Measurements from ENCODE around the gene RUNDC3A.
"Not testable (repeated sequence)": the region's sequence is repeated elsewhere in the genome, so short reads cannot be mapped to it uniquely, and the experiment has no call there.

RUNDC3A gene

GRCh38 chr17:44327715-44328449 is 19.5 kb downstream of the RUNDC3A start:
- H3K27me3 ChIP-seq (replicated peaks; ENCODE audit: control insufficient read depth, insufficient read depth, low read length): no peaks in the 10 kb centered on the region
- no peak overlapping the region for H3K4me3 ChIP-seq (replicated peaks; ENCODE audit: low read depth, low read length)
- DNase-seq (ENCODE audit: extremely low read depth, insufficient read length): no peak
- no peaks in the 10 kb centered on the region for H3K36me3 ChIP-seq (ENCODE audit: control insufficient read depth, insufficient read depth, low read length)
- TF ChIP-seq, protein P1, sequence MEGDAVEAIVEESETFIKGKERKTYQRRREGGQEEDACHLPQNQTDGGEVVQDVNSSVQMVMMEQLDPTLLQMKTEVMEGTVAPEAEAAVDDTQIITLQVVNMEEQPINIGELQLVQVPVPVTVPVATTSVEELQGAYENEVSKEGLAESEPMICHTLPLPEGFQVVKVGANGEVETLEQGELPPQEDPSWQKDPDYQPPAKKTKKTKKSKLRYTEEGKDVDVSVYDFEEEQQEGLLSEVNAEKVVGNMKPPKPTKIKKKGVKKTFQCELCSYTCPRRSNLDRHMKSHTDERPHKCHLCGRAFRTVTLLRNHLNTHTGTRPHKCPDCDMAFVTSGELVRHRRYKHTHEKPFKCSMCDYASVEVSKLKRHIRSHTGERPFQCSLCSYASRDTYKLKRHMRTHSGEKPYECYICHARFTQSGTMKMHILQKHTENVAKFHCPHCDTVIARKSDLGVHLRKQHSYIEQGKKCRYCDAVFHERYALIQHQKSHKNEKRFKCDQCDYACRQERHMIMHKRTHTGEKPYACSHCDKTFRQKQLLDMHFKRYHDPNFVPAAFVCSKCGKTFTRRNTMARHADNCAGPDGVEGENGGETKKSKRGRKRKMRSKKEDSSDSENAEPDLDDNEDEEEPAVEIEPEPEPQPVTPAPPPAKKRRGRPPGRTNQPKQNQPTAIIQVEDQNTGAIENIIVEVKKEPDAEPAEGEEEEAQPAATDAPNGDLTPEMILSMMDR (IDR thresholded peaks at IDR 0.05; ENCODE audit: insufficient read depth, low read length, poor library complexity, severe bottlenecking): no peak

GRCh38 chr17:44329516-44329915 is 21.1 kb downstream of the RUNDC3A start:
- H3K36me3 ChIP-seq (ENCODE audit: control insufficient read depth, insufficient read depth, low read length); H3K27me3 ChIP-seq (replicated peaks; ENCODE audit: control insufficient read depth, insufficient read depth, low read length); DNase-seq (ENCODE audit: extremely low read depth, insufficient read length); H3K4me3 ChIP-seq (replicated peaks; ENCODE audit: low read depth, low read length): not testable (repeated sequence)

DNA sequence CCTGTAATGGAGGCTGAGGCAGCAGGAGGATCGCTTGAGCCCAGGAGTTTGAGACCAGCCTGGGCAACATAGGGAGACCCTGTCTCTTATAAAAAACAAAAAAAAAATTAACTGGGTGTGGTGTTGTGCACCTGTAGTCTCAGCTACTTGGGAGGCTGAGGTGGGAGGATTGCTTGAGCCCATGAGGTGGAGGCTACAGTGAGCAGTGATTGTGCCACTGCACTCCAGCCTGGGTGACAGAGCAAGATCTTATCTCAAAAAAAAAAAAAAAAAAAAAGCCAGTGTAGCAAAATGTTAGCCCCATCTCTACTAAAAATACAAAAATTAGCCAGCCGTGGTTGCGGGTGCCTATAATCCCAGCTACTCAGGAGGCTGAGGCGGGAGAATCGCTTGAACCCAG is 21.9 kb downstream of the RUNDC3A start:
- DNase-seq (ENCODE audit: extremely low read depth, insufficient read length); H3K36me3 ChIP-seq (ENCODE audit: control insufficient read depth, insufficient read depth, low read length); H3K27me3 ChIP-seq (replicated peaks; ENCODE audit: control insufficient read depth, insufficient read depth, low read length); H3K4me3 ChIP-seq (replicated peaks; ENCODE audit: low read depth, low read length): not testable (repeated sequence)

- H3K4me3 ChIP-seq (replicated peaks; ENCODE audit: low read depth, low read length): no peak overlapping the region
- DNase-seq (ENCODE audit: extremely low read depth, insufficient read length): peak; percentile 57
These were observed 22.9 kb downstream of the RUNDC3A start for GRCh38 chr17:44331249-44331760.

GRCh38 chr17:44333371-44333770 is 25.0 kb downstream of the RUNDC3A start:
- TF ChIP-seq, protein P1 (IDR thresholded peaks at IDR 0.05; ENCODE audit: insufficient read depth, low read length, poor library complexity, severe bottlenecking): no peak
- Histone ChIP-seq H3K27me3 (replicated peaks; ENCODE audit: control insufficient read depth, insufficient read depth, low read length) (no peaks in the 10 kb centered on the region), H3K36me3 (ENCODE audit: control insufficient read depth, insufficient read depth, low read length) (no peaks in the 10 kb centered on the region), H3K4me3 (replicated peaks; ENCODE audit: low read depth, low read length) (no peak overlapping the region)
- no peak for DNase-seq (ENCODE audit: extremely low read depth, insufficient read length)

More at GRCh38 chr17:44331249-44331760, 22.9 kb downstream of the RUNDC3A start:
- H3K27me3 ChIP-seq (replicated peaks; ENCODE audit: control insufficient read depth, insufficient read depth, low read length): no peaks in the 10 kb centered on the region
- H3K36me3 ChIP-seq (ENCODE audit: control insufficient read depth, insufficient read depth, low read length): no peaks in the 10 kb centered on the region
- TF ChIP-seq, protein P1 (IDR thresholded peaks at IDR 0.05; ENCODE audit: insufficient read depth, low read length, poor library complexity, severe bottlenecking): peak; percentile 76

DNA sequence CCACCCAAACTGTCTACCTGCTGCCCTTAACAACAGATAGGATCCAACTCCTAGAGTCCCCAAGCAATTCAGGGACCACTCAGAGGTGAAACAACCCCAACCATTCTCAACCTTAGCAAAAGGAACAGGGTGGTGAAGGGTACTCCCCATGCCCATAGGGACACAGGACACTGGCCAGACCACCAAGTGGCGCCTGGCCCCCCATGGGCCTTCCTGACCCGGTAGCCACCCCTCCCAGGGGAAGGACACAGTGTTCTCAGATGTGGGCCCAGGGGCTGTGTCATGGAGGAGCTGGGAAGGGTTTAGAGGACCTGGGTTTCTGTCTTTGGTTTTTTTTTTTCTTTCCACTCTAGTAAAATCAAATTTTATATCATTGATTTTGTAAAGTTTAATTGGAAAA is 25.9 kb downstream of the RUNDC3A start:
- Histone ChIP-seq H3K4me3 (replicated peaks; ENCODE audit: low read depth, low read length) (no peak overlapping the region), H3K36me3 (ENCODE audit: control insufficient read depth, insufficient read depth, low read length) (no peaks in the 10 kb centered on the region), H3K27me3 (replicated peaks; ENCODE audit: control insufficient read depth, insufficient read depth, low read length) (no peaks in the 10 kb centered on the region)
- no peak for DNase-seq (ENCODE audit: extremely low read depth, insufficient read length)
- TF ChIP-seq, protein P1 (IDR thresholded peaks at IDR 0.05; ENCODE audit: insufficient read depth, low read length, poor library complexity, severe bottlenecking): no peak
